ENCODE results near the gene CST3. TPM values are rescaled to one million over a fixed set of nuclear protein-coding genes. Genes with fewer than 3 reads are reported as not detected.
A peak's percentile ranks its signal among the peaks of the same experiment; 100 is the strongest.

The CST3 gene
- polyA plus RNA-seq, 1 donor (not counting 4 experiments of a cell fraction or from before 2014, with no cell fraction given), result 194 TPM

DNA sequence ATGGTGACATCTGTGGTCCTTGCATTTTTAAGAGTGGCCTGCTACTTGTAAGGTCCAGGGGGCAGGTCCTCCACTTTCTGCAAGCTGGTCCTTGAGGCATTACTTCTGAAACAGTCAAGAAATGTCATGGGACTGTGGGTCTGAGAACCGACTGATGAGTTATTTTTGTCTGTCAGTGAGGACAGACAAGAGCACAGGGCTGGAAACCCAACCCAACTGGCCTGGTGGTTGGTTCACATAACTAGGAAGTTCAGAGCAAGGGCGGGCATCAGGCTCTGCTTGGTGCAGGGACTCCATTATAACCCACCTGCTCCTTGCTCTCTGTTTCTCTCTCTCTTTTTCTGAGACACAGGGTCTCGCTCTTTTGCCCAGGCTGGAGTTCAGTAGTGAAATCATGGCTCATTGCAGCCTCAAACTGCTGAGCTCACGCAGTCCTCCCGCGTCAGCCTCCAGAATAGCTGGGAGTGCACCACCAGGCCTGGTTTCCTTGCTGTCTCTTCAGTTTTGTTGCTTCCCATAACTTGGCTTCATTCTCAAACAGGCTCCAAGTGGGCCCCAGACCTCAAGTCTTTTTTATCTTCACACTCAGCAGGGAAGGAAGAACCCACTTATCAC lies 9.2 kb downstream of the CST3 start:
- dilution Hi-C loops (cut with MboI; ENCODE audit: extremely low pct_ligation_motif_present, low sequenced_read_pairs), result no loop called here
- Histone ChIP-seq H3K79me2 (ENCODE audit: control insufficient read depth, insufficient read depth, low read length) (no peaks in the 10 kb centered on the region), H4K20me1 (ENCODE audit: control insufficient read depth, extremely low read depth, insufficient read depth, low read length) (no peaks in the 10 kb centered on the region), H3K9ac (ENCODE audit: control insufficient read depth, extremely low read depth, insufficient read depth, low read length) (no peak overlapping the region), H3K36me3 (ENCODE audit: control insufficient read depth in 2 of 2, extremely low read depth in 1 of 2, insufficient read depth in 2 of 2, low read length in 2 of 2) (peaks cover 6 to 8% of the 10 kb centered on the region in 2 experiments), H3K27ac (ENCODE audit: control insufficient read depth, insufficient read depth, low read length) (peak overlapping the region; percentile 21), H3K27me3 (ENCODE audit: control insufficient read depth, extremely low read depth, insufficient read depth, low read length) (no peaks in the 10 kb centered on the region), H3K9me3 (ENCODE audit: control insufficient read depth, low read depth, low read length) (no peaks in the 10 kb centered on the region), H3K4me1 (ENCODE audit: control insufficient read depth, extremely low read depth, insufficient read depth, low read length) (peaks cover 37% of the 10 kb centered on the region), H3K4me3 (ENCODE audit: control insufficient read depth in 2 of 3, extremely low read depth in 1 of 3, insufficient read depth in 2 of 3, low read depth in 1 of 3, low read length in 3 of 3) (no peak overlapping the region), H2AFZ (ENCODE audit: control insufficient read depth, low read length) (no peak overlapping the region), H3K9me1 (ENCODE audit: control insufficient read depth, extremely low read depth, insufficient read depth, low read length) (no peaks in the 10 kb centered on the region), H3K4me2 (ENCODE audit: control insufficient read depth, extremely low read depth, insufficient read depth, low read depth, low read length) (no peak overlapping the region)
- DNase-seq (ENCODE audit: low read depth, low spot score) (no peak), FAIRE-seq (no peak)
- TF ChIP-seq, protein P1, sequence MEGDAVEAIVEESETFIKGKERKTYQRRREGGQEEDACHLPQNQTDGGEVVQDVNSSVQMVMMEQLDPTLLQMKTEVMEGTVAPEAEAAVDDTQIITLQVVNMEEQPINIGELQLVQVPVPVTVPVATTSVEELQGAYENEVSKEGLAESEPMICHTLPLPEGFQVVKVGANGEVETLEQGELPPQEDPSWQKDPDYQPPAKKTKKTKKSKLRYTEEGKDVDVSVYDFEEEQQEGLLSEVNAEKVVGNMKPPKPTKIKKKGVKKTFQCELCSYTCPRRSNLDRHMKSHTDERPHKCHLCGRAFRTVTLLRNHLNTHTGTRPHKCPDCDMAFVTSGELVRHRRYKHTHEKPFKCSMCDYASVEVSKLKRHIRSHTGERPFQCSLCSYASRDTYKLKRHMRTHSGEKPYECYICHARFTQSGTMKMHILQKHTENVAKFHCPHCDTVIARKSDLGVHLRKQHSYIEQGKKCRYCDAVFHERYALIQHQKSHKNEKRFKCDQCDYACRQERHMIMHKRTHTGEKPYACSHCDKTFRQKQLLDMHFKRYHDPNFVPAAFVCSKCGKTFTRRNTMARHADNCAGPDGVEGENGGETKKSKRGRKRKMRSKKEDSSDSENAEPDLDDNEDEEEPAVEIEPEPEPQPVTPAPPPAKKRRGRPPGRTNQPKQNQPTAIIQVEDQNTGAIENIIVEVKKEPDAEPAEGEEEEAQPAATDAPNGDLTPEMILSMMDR (optimal IDR thresholded peaks at IDR 0.05 in 1 of 3, IDR thresholded peaks at IDR 0.05 in 1 of 3, conservative IDR thresholded peaks at IDR 0.05 in 1 of 3; ENCODE audit: extremely low read depth in 1 of 3, insufficient read depth in 2 of 3, low read length in 3 of 3), result no peak
- TF ChIP-seq EZH2 (IDR thresholded peaks at IDR 0.05; ENCODE audit: low read length), result no peak

DNA sequence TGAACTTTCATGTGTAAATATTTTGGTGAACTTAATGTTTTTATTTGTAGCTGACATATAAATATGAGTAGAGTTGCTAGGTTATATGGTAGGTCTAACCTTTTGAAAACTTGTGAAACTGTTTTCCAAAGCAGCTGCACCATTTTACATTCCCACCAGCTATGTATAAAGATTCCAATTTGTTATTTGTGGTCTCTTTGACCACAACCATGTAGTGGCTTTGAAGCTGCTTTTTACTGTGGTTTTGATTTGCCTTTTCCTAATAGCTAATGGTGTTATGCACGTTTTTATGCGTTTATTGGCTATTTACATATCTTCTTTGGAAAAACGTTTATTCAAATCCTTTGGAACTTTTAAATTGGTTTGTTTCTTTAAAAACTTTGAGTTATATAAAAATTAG lies 10.3 kb downstream of the CST3 start:
- FAIRE-seq (no peak), DNase-seq (ENCODE audit: low read depth, low spot score) (no peak)
- no peak overlapping the region for H3K4me2 ChIP-seq (ENCODE audit: control insufficient read depth, extremely low read depth, insufficient read depth, low read depth, low read length)
- no peaks in the 10 kb centered on the region for H3K79me2 ChIP-seq (ENCODE audit: control insufficient read depth, insufficient read depth, low read length)
- no peak overlapping the region for H3K4me3 ChIP-seq (ENCODE audit: control insufficient read depth in 2 of 3, extremely low read depth in 1 of 3, insufficient read depth in 2 of 3, low read depth in 1 of 3, low read length in 3 of 3)
- TF ChIP-seq, protein P1 (optimal IDR thresholded peaks at IDR 0.05 in 1 of 3, IDR thresholded peaks at IDR 0.05 in 1 of 3, conservative IDR thresholded peaks at IDR 0.05 in 1 of 3; ENCODE audit: extremely low read depth in 1 of 3, insufficient read depth in 2 of 3, low read length in 3 of 3), result no peak
- TF ChIP-seq EZH2 (IDR thresholded peaks at IDR 0.05; ENCODE audit: low read length), result no peak
- no peaks in the 10 kb centered on the region for H3K27me3 ChIP-seq (ENCODE audit: control insufficient read depth, extremely low read depth, insufficient read depth, low read length)
- H4K20me1 ChIP-seq (ENCODE audit: control insufficient read depth, extremely low read depth, insufficient read depth, low read length), result no peaks in the 10 kb centered on the region
- H3K27ac ChIP-seq (ENCODE audit: control insufficient read depth, insufficient read depth, low read length), result no peak overlapping the region
- no peak overlapping the region for H3K9ac ChIP-seq (ENCODE audit: control insufficient read depth, extremely low read depth, insufficient read depth, low read length)
- H3K4me1 ChIP-seq (ENCODE audit: control insufficient read depth, extremely low read depth, insufficient read depth, low read length), result peaks cover 44% of the 10 kb centered on the region
- H3K9me3 ChIP-seq (ENCODE audit: control insufficient read depth, low read depth, low read length), result no peaks in the 10 kb centered on the region
- H2AFZ ChIP-seq (ENCODE audit: control insufficient read depth, low read length), result no peak overlapping the region
- H3K9me1 ChIP-seq (ENCODE audit: control insufficient read depth, extremely low read depth, insufficient read depth, low read length), result no peaks in the 10 kb centered on the region
- peaks cover 0 to 2% of the 10 kb centered on the region in 2 experiments for H3K36me3 ChIP-seq (ENCODE audit: control insufficient read depth in 2 of 2, extremely low read depth in 1 of 2, insufficient read depth in 2 of 2, low read length in 2 of 2)
- dilution Hi-C loops (cut with MboI; ENCODE audit: extremely low pct_ligation_motif_present, low sequenced_read_pairs), result no loop called here
